ENCODE results near the gene RAI14. TPM values are rescaled to one million over a fixed set of nuclear protein-coding genes. Genes with fewer than 3 reads are reported as not detected.

RAI14 gene
- polyA plus RNA-seq, 6 donors from 2014 or later = 0.08 to 2.4 (median 1.2) TPM; not detected in 2

DNA sequence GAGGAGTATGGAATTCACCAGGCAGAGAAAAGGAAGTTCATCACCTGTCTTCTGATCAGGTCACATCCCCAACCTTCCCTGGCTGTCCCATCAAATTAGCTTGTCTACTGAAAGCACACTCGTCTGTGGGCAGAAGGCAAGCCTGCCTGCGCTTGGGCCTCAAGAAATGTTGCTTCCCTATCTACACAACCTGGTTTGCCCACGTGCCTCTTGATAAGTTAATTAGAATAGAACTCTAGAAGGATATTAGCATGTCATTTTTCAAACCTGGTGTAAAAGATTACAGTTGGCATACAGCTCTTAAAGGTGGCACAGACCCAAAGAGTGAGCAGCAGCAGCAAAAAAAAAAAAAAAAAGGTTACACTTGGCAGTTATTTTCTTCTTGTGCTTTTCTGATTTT lies 188.0 kb downstream of the RAI14 start:
- no peaks in the 10 kb centered on the region for H3K36me3 Mint-ChIP-seq
- H3K4me1 Mint-ChIP-seq = peaks cover 5 to 7% (median 6%) of the 10 kb centered on the region in 3 donors
- no peak for ATAC-seq (ENCODE audit: low read depth in 2 of 2)
- H3K27me3 Mint-ChIP-seq = peaks cover 4 to 15% (median 8%) of the 10 kb centered on the region in 3 donors
- no peak overlapping the region for H3K27ac Mint-ChIP-seq
- DNase-seq = no peak
- no peak overlapping the region for H3K4me3 Mint-ChIP-seq
- H3K9me3 Mint-ChIP-seq = no peaks in the 10 kb centered on the region

DNA sequence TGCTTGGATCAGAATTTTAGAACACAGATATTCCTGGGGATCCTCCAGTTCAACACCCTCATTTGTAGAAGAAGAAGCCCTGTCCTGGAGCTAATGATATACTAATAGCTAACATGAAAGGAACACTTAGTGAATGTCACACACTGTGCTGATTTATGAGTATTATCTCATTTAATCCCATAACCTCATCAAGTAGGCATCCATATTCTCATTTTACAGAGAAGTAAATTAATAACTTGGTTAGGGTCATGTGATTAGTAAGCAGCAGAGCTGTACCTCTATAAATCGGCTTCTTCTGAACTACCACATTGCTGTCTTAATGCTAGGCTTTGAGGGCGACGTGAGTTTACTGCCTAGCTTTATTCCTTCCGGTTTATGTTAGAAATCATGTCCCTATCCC lies 188.9 kb downstream of the RAI14 start:
- Mint-ChIP-seq H3K27ac (peak overlapping the region in 1 of 6 donors; percentile 52), H3K36me3 (no peaks in the 10 kb centered on the region), H3K4me3 (no peak overlapping the region), H3K9me3 (no peaks in the 10 kb centered on the region), H3K4me1 (no peaks in the 10 kb centered on the region), H3K27me3 (peaks cover 4 to 20% (median 8%) of the 10 kb centered on the region in 3 donors)
- ATAC-seq (ENCODE audit: low read depth in 2 of 2) = no peak
- DNase-seq = no peak

DNA sequence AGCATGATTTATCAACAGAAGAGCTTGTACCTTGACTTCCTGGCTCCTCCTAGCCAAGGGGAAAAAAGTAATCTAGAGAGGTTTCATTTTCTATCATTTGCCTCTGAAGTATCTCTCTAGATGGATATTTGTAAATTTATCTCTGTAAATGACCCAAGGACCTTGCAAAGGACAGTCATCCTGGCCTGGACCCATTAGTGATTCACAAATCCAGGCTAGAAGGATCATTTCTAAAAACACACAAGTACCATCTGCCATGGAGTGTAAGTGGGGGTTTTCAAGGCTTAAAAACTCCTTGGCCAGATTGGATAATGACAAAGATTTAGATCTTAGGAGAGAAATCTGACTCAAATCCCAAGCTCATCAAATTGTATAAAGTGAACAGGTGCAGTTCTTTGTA lies 190.9 kb downstream of the RAI14 start:
- no peak for ATAC-seq (ENCODE audit: low read depth in 2 of 2)
- Mint-ChIP-seq H3K27ac (no peak overlapping the region), H3K27me3 (peaks cover 4 to 21% (median 8%) of the 10 kb centered on the region in 3 donors), H3K36me3 (peaks cover 0 to 2% of the 10 kb centered on the region in 2 donors), H3K4me1 (no peaks in the 10 kb centered on the region), H3K9me3 (peaks cover 0 to under 1% (median 0%) of the 10 kb centered on the region in 7 donors), H3K4me3 (no peak overlapping the region)
- no peak for DNase-seq

DNA sequence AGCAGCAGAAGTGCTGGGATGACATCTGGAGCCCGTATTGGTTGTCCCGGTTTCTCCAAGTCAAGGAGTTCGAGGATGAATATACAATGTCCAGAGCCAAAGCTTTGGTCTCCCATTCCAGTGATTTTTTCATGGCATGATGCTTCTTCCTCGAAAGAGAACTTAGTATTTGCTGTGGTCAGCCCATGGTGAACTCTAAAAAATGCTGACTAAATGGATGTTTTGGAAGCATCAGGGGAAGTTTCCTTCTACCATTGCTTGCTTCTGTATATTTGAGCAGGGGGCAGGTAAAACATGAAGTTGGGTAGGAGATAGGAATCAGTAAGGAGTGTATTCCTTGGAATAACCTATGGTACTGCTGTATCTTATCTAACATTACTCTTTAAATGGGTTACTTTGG lies 191.4 kb downstream of the RAI14 start:
- H3K27ac Mint-ChIP-seq = no peak overlapping the region
- H3K9me3 Mint-ChIP-seq = peaks cover 0 to 5% (median 0%) of the 10 kb centered on the region in 7 donors
- H3K36me3 Mint-ChIP-seq = peaks cover 0 to 7% of the 10 kb centered on the region in 2 donors
- no peak for DNase-seq
- H3K27me3 Mint-ChIP-seq = peaks cover 4 to 16% (median 8%) of the 10 kb centered on the region in 3 donors
- ATAC-seq (ENCODE audit: low read depth in 2 of 2) = no peak
- H3K4me1 Mint-ChIP-seq = no peaks in the 10 kb centered on the region
- no peak overlapping the region for H3K4me3 Mint-ChIP-seq

DNA sequence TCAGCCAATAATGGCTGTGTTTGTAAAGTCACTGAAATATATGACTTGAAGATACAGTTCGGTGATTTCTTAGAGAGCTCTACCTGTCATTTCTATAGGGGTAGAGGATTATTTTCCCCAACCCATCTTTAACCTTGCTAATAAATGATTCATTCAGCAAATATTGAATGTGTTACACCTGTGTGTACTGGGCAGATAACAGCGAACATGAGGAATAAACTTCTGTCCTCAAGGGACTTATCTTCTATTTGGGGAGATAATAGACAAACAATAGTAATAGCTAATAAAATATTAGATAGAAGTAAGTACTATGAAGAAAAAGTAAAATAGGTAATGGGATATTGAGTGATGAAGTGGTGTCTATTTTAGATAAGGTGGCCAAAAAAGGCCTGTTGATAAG lies 192.1 kb downstream of the RAI14 start:
- Mint-ChIP-seq H3K9me3 (peaks cover 0 to 5% (median 0%) of the 10 kb centered on the region in 7 donors), H3K4me3 (no peak overlapping the region), H3K36me3 (peaks cover 0 to 9% of the 10 kb centered on the region in 2 donors), H3K4me1 (no peaks in the 10 kb centered on the region), H3K27ac (no peak overlapping the region), H3K27me3 (peaks cover 4 to 16% (median 8%) of the 10 kb centered on the region in 3 donors)
- ATAC-seq (ENCODE audit: low read depth in 2 of 2) (no peak), DNase-seq (no peak)

DNA sequence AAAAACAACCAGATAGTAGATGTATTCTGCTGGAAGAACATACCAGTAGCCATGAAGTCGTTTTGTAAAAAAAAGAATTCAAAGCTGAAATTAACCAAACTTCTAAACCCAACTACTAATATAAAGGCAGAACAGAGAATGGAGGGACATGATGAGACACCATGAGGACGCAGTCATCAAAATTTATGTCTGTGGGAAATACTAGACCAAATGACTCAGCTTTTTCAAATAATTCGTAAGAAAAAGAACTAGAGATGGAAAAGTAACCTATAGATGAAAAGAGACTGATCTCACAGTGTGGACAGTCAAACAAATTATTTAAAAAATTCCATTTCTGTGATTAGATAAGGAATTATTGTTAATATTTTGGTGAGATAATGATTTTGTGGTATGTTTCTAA lies 193.1 kb downstream of the RAI14 start:
- Mint-ChIP-seq H3K27ac (peak overlapping the region in 1 of 6 donors; percentile 13), H3K9me3 (peaks cover 0 to 5% (median 0%) of the 10 kb centered on the region in 7 donors), H3K4me3 (no peak overlapping the region), H3K27me3 (peaks cover 4 to 16% (median 8%) of the 10 kb centered on the region in 3 donors), H3K36me3 (peaks cover 0 to 9% of the 10 kb centered on the region in 2 donors), H3K4me1 (peaks cover 0 to under 1% (median 0%) of the 10 kb centered on the region in 3 donors)
- no peak for ATAC-seq (ENCODE audit: low read depth in 2 of 2)
- DNase-seq = no peak

DNA sequence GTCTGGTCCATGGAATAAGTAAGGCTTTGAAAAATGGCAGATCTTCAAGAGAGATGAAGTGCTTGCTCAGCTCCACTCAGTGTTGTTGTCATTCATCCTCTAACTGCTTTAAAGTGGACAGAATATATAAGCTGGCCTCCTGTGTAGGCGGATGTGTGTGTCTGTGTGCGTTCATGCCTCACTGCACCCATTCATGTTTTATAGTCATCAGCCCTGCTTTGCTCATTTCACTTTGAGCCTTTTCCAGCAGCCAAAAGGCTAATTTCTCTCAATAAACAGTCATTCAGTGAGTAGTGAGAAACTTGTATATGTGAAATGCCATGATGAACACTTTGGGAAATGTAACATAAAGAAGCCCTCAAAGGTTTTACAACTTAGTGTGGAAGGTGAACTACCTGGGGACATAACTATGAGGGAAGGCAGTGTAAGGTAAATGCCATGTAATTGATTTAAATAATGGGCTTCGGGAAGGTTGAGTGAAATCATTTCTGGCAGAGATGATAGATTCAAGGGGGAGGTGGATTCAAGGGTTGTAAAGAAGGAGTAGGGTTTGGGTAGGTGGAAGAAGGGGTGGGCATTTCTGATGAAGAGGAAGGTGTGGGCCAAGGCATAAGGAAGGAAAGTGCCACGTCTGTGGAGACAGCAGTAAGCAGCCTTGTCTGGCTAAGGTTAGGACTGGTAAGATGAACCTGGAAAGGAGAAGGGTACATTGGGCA lies 198.5 kb downstream of the RAI14 start:
- H3K9me3 Mint-ChIP-seq = peaks cover 0 to 5% (median 0%) of the 10 kb centered on the region in 7 donors
- ATAC-seq (ENCODE audit: low read depth in 2 of 2) (no peak), DNase-seq (no peak)
- H3K27me3 Mint-ChIP-seq = peaks cover 0 to 4% (median 0%) of the 10 kb centered on the region in 3 donors
- H3K36me3 Mint-ChIP-seq = peaks cover 0 to 9% of the 10 kb centered on the region in 2 donors
- H3K27ac Mint-ChIP-seq = no peak overlapping the region
- no peak overlapping the region for H3K4me3 Mint-ChIP-seq
- H3K4me1 Mint-ChIP-seq = peaks cover 0 to 5% (median 0%) of the 10 kb centered on the region in 3 donors

DNA sequence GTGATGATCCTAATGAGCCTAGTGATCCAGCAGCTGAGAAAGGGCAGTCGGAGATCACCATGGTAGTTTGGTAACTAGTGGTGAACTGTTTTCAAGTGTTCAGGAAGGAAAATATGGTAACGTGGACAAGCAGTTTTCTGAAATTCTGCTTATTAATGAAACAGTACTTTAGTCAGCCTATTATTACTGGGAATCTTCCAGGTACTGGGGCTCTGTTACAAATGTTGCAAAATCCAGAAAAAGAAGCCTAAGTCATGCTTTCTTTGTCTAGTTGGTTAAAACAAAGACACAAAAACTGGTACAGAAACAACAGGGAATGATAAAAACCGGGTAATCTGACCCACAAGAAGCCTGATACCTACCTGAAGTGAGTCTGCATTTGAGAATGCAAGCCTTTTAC lies 201.0 kb downstream of the RAI14 start:
- Mint-ChIP-seq H3K4me3 (no peak overlapping the region), H3K27ac (no peak overlapping the region), H3K36me3 (peaks cover 0 to 6% of the 10 kb centered on the region in 2 donors), H3K9me3 (peaks cover 0 to 4% (median 0%) of the 10 kb centered on the region in 7 donors), H3K4me1 (peaks cover 0 to 5% (median 0%) of the 10 kb centered on the region in 3 donors), H3K27me3 (no peaks in the 10 kb centered on the region)
- ATAC-seq (ENCODE audit: low read depth in 2 of 2) = no peak
- no peak for DNase-seq

DNA sequence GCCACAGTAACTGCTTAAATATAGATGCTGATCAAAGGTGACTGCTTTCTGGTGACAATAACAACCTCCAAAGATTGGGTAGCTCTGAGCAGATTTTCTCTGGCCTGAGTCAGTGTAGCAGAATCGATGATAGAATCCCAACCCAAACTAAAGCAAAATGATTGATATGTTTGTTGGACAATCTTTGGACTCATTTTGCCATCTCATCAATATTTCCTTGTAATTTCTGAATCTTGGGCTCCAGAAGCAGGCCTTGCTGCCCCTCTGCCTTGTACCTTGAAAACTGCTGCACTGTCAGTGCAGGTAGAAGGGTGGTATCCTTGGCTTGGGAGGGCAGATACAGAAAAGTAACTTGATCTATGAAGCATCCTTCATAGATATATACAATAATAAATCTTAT lies 201.8 kb downstream of the RAI14 start:
- Mint-ChIP-seq H3K36me3 (no peaks in the 10 kb centered on the region), H3K4me3 (no peak overlapping the region), H3K27me3 (no peaks in the 10 kb centered on the region), H3K9me3 (no peaks in the 10 kb centered on the region), H3K27ac (no peak overlapping the region), H3K4me1 (peaks cover 0 to 5% (median 0%) of the 10 kb centered on the region in 3 donors)
- ATAC-seq (ENCODE audit: low read depth in 2 of 2) (no peak), DNase-seq (no peak)

DNA sequence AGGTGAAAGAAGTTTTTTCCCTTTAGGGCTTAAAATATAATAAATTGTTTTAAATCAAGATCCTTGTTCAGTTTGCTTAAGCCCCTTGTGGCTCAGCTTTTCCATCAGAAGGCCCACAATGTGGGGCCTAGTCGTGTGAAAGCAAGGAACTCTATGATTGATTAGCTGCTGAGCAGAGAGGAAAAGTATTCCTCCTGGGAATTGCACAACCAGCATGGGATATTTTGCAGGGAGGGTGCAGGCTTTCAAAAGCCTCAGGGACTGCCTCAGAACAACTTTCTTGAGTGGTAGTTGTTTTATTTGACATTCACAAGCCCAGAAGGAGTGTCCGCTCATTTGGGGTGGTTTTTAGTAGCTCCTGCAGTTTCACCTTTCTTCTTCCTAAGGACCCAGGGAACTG lies 202.7 kb downstream of the RAI14 start:
- H3K27ac Mint-ChIP-seq = no peak overlapping the region
- H3K36me3 Mint-ChIP-seq = no peaks in the 10 kb centered on the region
- no peak for DNase-seq
- ATAC-seq (ENCODE audit: low read depth in 2 of 2) = no peak
- no peak overlapping the region for H3K4me3 Mint-ChIP-seq
- H3K4me1 Mint-ChIP-seq = peaks cover 0 to 5% (median 0%) of the 10 kb centered on the region in 3 donors
- H3K27me3 Mint-ChIP-seq = no peaks in the 10 kb centered on the region
- H3K9me3 Mint-ChIP-seq = no peaks in the 10 kb centered on the region

DNA sequence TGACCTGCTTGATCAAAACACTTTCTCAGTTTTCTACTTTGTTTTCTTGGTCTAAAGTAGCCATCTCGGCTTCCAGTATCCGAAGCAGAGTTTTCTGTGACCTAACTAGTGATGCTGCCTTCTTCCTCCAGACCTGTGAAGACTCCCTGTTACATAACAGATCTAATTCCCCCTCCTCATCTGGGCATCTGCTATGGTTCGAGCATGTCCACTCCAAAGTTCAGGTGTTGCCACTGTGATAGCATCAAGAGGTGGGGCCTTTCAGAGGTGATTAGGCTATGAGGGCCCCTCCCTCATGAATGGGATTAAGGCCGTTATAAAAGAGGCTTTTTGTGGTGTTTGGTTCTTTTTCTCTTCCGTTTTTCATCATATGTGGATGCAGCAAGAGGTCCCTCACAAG lies 203.1 kb downstream of the RAI14 start:
- no peaks in the 10 kb centered on the region for H3K27me3 Mint-ChIP-seq
- no peaks in the 10 kb centered on the region for H3K36me3 Mint-ChIP-seq
- no peaks in the 10 kb centered on the region for H3K9me3 Mint-ChIP-seq
- DNase-seq = no peak
- peaks cover 0 to 5% (median 0%) of the 10 kb centered on the region in 3 donors for H3K4me1 Mint-ChIP-seq
- no peak overlapping the region for H3K27ac Mint-ChIP-seq
- no peak for ATAC-seq (ENCODE audit: low read depth in 2 of 2)
- no peak overlapping the region for H3K4me3 Mint-ChIP-seq

DNA sequence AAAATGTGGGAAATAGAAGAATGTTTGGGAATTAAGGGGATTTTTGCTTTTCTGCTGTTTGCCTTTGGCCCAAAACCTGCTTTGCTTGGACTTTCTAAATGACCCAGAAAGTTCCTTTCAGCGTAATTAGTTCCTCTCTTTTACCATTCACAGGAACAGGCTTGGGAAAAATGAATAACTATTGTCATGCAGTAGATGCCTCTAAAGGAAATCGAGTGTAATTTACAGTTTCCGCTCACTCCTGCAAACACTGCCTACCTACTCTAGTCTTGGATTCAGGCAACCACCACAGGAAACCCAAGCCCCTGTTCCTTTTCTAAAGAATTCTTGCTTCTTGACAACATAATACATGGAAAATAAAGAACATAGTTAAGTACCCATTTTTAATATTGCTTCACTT lies 207.8 kb downstream of the RAI14 start:
- H3K36me3 Mint-ChIP-seq = no peaks in the 10 kb centered on the region
- no peaks in the 10 kb centered on the region for H3K27me3 Mint-ChIP-seq
- ATAC-seq (ENCODE audit: low read depth in 2 of 2) = no peak
- no peak overlapping the region for H3K4me3 Mint-ChIP-seq
- no peak overlapping the region for H3K27ac Mint-ChIP-seq
- DNase-seq = no peak
- no peaks in the 10 kb centered on the region for H3K4me1 Mint-ChIP-seq
- H3K9me3 Mint-ChIP-seq = no peaks in the 10 kb centered on the region

DNA sequence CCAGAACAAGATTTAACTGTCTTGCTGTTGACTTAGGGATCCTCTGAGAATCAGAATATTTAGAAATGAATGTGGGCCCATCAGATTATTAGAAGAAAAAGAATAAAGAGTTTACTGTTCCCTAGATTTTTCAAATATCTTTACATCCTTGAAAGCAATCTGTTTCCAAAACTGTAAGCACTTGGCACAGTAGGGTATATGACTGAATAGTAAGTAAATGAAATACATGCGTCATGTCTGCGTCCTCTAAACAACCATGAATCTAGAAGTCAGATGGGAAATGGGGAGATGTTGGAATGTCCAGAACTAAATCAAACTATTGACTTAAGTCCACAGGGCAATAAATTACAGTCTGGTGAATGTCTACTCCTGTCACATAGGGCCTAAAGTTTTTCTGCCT lies 209.0 kb downstream of the RAI14 start:
- Mint-ChIP-seq H3K9me3 (no peaks in the 10 kb centered on the region), H3K36me3 (no peaks in the 10 kb centered on the region), H3K27me3 (no peaks in the 10 kb centered on the region), H3K27ac (no peak overlapping the region), H3K4me1 (no peaks in the 10 kb centered on the region), H3K4me3 (no peak overlapping the region)
- ATAC-seq (ENCODE audit: low read depth in 2 of 2) (no peak), DNase-seq (no peak)

DNA sequence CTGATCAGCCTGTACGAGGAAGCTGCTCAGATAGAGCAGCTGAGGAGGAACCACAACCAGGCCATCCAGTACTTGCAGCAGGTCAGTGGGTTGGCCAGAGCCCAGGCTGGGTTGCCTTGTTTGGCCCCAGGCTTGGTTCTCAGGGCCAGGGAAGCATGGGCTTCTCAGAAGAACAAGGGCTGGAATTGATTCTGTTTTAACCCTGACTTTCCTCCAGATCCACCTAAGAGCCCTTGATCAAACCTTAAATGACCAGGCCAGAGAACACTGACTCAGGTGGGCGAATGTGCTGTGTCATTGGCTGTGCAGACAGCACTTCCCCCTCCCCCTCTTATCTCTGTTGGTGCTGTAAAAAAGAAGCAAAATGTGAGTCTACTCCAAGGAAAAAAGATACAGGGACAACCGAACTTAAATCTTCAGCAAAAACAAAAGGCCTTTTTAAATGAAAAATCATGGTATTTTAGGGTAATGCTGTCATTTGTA lies 210.9 kb downstream of the RAI14 start:
- Mint-ChIP-seq H3K4me3 (no peak overlapping the region), H3K36me3 (no peaks in the 10 kb centered on the region), H3K27ac (no peak overlapping the region), H3K4me1 (no peaks in the 10 kb centered on the region), H3K27me3 (no peaks in the 10 kb centered on the region), H3K9me3 (no peaks in the 10 kb centered on the region)
- no peak for DNase-seq
- no peak for ATAC-seq (ENCODE audit: low read depth in 2 of 2)

Measured in naive B cell (primary cell).